Urinary bladder (tissue), 4 donors: ENCODE measurements around the gene SHE. TPM values are rescaled to one million over a fixed set of nuclear protein-coding genes. Genes with fewer than 3 reads are reported as not detected.

ENCODE experiments used
- DNase-seq: peaks from one replicate; pipeline ENCODE4 v3.0.0-alpha.2; 2015; ENCODE audit errors: extremely low spot score
- H3K27ac ChIP-seq: one replicate; pipeline ENCODE4 v1.5.1; 2013; ENCODE audit warnings: low read depth, mild to moderate bottlenecking, moderate library complexity
- H3K36me3 ChIP-seq: one replicate; pipeline ENCODE4 v1.6.1; 2013; ENCODE audit warnings: mild to moderate bottlenecking, moderate library complexity; ENCODE audit not compliant: insufficient read depth
- H3K4me1 ChIP-seq: one replicate; pipeline ENCODE4 v1.6.1; 2013; ENCODE audit warnings: mild to moderate bottlenecking, moderate library complexity; ENCODE audit not compliant: insufficient read depth
- H3K4me3 ChIP-seq: one replicate; pipeline ENCODE4 v1.5.1; 2013; ENCODE audit warnings: low read depth, low read length
- WGBS: extraction: QIAGEN DNeasy Blood & Tissue Kit; methylation state at CpG from one replicate; pipeline ENCODE4 v1.1.7; 2013; 5-methylcytosine and 5-hydroxymethylcytosine counted together
- polyA plus RNA-seq: library from polyadenylated mRNA; stranded (reverse); fragments of 200-250 nt; gene quantifications from one replicate; pipeline ENCODE4 v1.2.3, GENCODE V29; 2013
- total RNA-seq: library from RNA; depleted of rRNA; stranded (reverse); fragments of >200 nt; gene quantifications from one replicate; pipeline ENCODE4 v1.2.3, GENCODE V29; 2014
- donor health status: healthy with polysubstance abuse.
- donor health status: healthy.

The SHE gene
- total and polyA plus RNA-seq, 2 donors, result 15.3 to 17.7 TPM

DNA sequence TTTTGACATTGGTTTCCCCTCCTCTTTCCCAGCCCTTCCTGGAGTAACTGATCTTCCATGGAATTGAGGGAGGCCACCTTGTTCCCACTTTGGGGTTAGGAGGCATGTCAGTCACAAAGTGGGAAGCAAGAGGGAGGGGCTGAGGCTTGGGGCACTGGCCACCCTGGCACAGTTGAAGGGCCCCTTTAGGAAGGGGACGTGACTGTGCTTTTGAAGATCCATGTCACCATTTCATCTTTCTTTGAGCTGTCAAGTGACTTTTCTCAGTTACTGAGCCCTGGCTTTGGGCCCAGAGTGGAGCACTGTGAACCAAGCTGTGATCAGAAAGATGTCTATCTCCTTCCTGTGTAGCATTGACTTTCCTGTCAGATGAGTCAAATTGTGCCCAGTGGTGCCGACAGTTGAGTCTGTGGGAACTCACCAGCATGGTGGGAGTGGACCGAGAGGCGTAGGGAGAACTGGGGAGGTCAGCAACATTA is 38.7 kb downstream of the SHE start:
- H3K27ac ChIP-seq, result no peak overlapping the region
- DNase-seq, result no peak
- H3K4me3 ChIP-seq, result no peak overlapping the region
- 66% methylated on average over 4 of the region's 4 CpGs for WGBS
- no peaks in the 10 kb centered on the region for H3K4me1 ChIP-seq
- no peaks in the 10 kb centered on the region for H3K36me3 ChIP-seq

DNA sequence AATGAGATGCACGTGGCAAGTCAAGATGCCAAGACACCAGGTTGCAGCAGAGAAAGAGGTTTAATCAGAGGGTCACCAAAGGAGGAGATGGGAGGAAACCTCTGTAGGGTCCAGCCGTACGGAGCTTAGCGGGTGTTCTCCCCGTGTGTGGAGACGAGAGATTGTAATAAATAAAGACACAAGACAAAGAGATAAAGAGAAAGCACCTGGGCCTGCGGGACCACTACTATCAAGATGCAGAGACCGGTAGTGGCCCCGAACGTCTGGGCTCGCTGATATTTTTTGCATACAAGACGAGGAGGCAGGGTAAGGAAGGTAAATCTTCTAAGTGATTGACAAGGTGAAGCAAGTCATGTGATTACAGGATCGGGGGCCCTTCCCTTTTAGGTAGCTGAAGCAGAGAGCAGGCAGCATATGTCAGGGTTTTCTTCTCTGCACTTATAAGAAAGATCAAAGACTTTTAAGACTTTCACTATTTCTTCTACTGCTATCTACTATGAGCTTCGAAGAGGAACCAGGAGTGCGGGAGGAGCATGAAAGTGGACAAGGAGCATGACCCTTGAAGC is 41.4 kb downstream of the SHE start:
- Histone ChIP-seq H3K4me1 (no peaks in the 10 kb centered on the region), H3K36me3 (no peaks in the 10 kb centered on the region), H3K4me3 (no peak overlapping the region), H3K27ac (no peak overlapping the region)
- 76% methylated on average over 15 of the region's 15 CpGs for WGBS
- DNase-seq, result no peak

GRCh38 chr1:154459080-154459479 is 43.1 kb downstream of the SHE start:
- Histone ChIP-seq H3K4me3 (no peak overlapping the region), H3K27ac (no peak overlapping the region), H3K36me3 (no peaks in the 10 kb centered on the region), H3K4me1 (no peaks in the 10 kb centered on the region)
- DNase-seq, result no peak

DNA sequence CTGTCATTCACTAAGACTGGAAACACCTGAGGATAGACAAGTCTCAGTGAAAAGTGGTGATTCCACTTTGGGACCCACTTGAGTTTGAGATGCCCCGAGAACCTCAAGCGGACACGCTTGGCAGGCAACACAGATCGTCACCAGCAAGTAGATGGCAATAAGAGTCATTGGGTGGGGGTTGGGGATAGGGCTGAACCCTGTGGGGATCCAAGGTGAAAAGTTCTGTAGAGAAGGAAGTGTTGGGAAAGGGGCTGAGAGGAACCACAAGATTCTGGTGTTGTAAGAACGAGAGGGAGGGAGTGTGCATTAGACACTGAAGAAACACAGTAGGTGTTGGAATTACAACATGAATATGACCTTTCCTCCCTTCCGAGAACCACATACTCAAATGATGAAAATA is 45.6 kb downstream of the SHE start:
- no peaks in the 10 kb centered on the region for H3K36me3 ChIP-seq
- no peak for DNase-seq
- H3K4me3 ChIP-seq, result no peak overlapping the region
- 95% methylated on average over 6 of the region's 6 CpGs for WGBS
- no peak overlapping the region for H3K27ac ChIP-seq
- no peaks in the 10 kb centered on the region for H3K4me1 ChIP-seq

DNA sequence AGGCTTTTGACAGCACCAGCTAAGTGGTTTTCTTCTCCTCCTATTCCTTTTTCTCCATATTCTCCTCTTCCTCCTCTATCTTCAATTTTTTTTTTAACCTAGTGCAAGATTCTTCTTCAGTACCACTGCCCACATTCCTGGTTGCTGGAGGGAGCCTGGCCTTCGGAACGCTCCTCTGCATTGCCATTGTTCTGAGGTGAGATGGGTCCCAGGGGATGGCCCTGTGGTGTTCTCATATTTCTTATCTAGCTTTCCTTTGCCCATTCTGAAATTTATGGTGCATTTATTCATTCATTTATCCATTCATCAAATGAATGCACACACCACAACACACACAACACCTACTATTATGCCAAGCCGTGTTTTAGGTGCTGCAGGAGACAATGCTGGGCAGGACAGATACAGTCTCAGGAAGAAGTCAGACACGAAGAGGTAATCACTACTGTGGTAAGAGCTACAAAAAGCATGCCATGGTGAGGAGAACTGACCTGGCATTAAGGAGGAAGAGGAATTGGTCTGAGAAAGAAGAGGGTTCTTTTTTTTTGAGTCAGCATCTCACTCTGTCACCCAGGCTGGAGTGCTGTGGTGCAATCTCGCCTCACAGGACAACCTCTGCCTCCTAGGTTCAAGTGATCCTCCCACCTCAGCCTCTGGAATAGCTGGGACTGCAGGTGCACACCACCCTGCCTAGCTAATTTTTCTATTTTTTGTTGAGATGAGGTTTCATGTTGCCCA is 47.7 kb downstream of the SHE start:
- no peak for DNase-seq
- no peak overlapping the region for H3K27ac ChIP-seq
- 87% methylated on average over 5 of the region's 5 CpGs for WGBS
- H3K36me3 ChIP-seq, result no peaks in the 10 kb centered on the region
- no peak overlapping the region for H3K4me3 ChIP-seq
- no peaks in the 10 kb centered on the region for H3K4me1 ChIP-seq

GRCh38 chr1:154453574-154454352 is 48.4 kb downstream of the SHE start:
- H3K4me1 ChIP-seq, result no peaks in the 10 kb centered on the region
- H3K4me3 ChIP-seq, result no peak overlapping the region
- no peak overlapping the region for H3K27ac ChIP-seq
- H3K36me3 ChIP-seq, result no peaks in the 10 kb centered on the region
- 74% methylated on average over 5 of the region's 5 CpGs for WGBS
- DNase-seq, result no peak

- no peak for DNase-seq
- Histone ChIP-seq H3K4me3 (no peak overlapping the region), H3K27ac (no peak overlapping the region), H3K4me1 (no peaks in the 10 kb centered on the region), H3K36me3 (no peaks in the 10 kb centered on the region)
- 94% methylated on average over 5 of the region's 5 CpGs for WGBS
These were observed 49.1 kb downstream of the SHE start for GRCh38 chr1:154453161-154453560.

GRCh38 chr1:154448331-154448811 is 53.8 kb downstream of the SHE start:
- no peak for DNase-seq
- Histone ChIP-seq H3K4me3 (no peak overlapping the region), H3K27ac (no peak overlapping the region), H3K36me3 (no peaks in the 10 kb centered on the region), H3K4me1 (no peaks in the 10 kb centered on the region)
- 65% methylated on average over 7 of the region's 7 CpGs for WGBS

GRCh38 chr1:154446789-154447188 is 55.4 kb downstream of the SHE start:
- 94% methylated on average over 6 of the region's 6 CpGs for WGBS
- H3K27ac ChIP-seq, result no peak overlapping the region
- H3K4me3 ChIP-seq, result no peak overlapping the region
- no peaks in the 10 kb centered on the region for H3K4me1 ChIP-seq
- H3K36me3 ChIP-seq, result no peaks in the 10 kb centered on the region
- DNase-seq, result no peak

- WGBS, result 69% methylated on average over 10 of the region's 10 CpGs
- Histone ChIP-seq H3K4me3 (no peak overlapping the region), H3K4me1 (no peaks in the 10 kb centered on the region), H3K27ac (no peak overlapping the region), H3K36me3 (no peaks in the 10 kb centered on the region)
- DNase-seq, result no peak
These were observed 55.9 kb downstream of the SHE start for GRCh38 chr1:154446292-154446691.

DNA sequence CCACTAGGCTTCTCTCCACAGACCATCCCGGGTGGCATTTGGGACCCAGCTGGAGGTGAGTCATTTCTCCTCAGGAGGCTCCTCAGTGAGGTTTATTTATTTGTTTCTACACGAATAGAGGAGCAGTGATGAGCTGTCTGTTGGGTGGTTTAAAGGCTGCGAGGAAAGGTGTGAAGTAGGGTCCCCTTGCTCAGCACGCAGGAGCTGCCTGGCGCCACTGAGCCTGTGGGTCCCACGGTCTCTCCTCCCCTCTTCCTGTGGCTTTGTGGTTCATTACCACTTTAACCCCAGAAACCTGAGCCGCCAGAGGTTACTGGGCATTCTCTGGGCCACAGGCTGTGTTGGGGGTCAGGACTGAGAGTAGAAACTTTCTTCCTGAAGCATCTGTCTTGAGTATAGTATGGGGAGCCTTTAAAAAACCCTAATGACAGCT is 57.2 kb downstream of the SHE start:
- DNase-seq, result no peak
- Histone ChIP-seq H3K4me1 (no peaks in the 10 kb centered on the region), H3K36me3 (no peaks in the 10 kb centered on the region), H3K27ac (no peak overlapping the region), H3K4me3 (no peak overlapping the region)
- 73% methylated on average over 7 of the region's 7 CpGs for WGBS

DNA sequence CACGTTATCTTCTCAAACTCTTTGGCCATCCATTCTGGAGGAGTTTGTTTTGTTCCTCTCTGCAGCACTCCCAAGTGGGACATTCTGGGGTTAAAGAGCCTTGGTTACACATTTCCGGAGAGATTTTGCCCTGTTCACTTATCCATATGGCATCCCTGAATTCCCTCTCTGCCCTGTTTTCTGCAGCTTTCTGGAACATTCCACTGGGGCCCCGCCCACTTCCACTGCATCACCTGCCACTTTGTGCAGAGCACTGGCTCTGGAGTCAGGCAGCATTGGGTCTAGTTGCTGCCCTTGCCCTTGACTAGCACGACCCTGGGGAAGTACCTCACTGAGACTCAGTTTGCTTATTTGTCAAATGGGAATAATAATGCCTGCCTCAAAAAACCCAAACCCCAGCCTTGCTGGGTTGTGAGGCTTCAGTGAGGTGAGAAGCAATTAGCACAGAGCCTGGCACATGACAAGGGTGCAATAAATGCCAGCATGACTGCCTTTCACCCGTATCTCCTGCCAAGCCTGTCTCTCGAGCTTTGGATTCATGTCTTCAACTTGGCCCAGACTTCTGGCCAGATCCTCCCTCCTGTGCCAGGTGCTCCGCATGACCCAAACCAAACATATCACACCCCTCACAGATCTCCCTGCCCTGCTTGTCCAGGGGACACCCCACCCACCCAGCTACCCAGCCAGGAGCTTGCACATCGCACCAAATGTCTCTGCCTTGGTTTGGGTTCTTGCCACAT is 58.8 kb downstream of the SHE start:
- no peak for DNase-seq
- H3K4me3 ChIP-seq, result no peak overlapping the region
- 87% methylated on average over 8 of the region's 8 CpGs for WGBS
- H3K36me3 ChIP-seq, result no peaks in the 10 kb centered on the region
- H3K27ac ChIP-seq, result no peak overlapping the region
- no peaks in the 10 kb centered on the region for H3K4me1 ChIP-seq

DNA sequence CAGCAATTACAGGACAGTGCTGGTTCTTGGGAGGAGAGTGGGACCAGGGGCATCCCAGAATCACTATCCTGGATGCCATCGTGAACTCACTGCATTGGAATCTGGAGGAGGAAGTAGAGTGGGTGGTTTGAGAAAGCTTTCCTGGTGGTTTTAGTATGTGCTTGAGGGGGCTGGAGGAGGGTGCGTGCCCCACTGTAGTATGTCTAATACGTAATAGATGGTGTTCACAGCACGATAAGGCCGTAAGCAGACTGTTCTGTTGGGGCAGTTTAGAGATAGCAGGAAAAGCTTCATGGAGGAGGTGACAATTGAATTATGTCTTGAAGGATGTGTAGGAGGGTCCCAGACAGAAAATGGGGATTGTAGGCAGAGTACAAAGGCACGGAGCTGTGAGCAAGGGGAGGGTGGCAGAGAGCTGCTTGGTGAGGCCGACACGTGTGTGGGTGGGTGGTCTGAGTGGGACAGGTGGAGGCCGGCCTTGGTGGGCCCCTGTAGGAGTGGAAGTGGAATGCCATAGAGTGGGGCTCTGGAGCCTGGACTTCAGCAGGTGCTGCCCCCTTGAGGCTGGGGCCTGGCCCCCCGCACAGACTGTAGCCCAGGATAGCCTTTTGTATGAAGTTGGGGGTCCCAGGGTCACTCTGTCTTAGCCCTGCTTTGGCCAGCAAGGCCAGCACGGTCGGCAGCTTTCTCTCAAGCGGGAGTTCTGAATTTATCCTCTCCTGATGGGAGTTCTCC is 60.0 kb downstream of the SHE start:
- Histone ChIP-seq H3K4me3 (no peak overlapping the region), H3K4me1 (no peaks in the 10 kb centered on the region), H3K36me3 (no peaks in the 10 kb centered on the region), H3K27ac (no peak overlapping the region)
- 91% methylated on average over 13 of the region's 13 CpGs for WGBS
- no peak for DNase-seq
